Left lobe of liver (tissue), 2 donors: Measurements from ENCODE around the gene MED27. TPM values are rescaled to one million over a fixed set of nuclear protein-coding genes. Genes with fewer than 3 reads are reported as not detected.

Source experiments
- ATAC-seq: fragments of 200-7000 bp; cut with Tn5 transposase; one replicate; pipeline ENCODE4 v1.9.1; 2020; ENCODE audit warnings: mild to moderate bottlenecking, moderate library complexity
- DNase-seq: peaks from one replicate; pipeline ENCODE4 v3.0.0-alpha.2; 2020; ENCODE audit warnings: low spot score
- total RNA-seq: library from RNA; stranded (reverse); gene quantifications from one replicate; pipeline ENCODE4 v1.2.1, GENCODE V29; 2021
- donor health status: DM: no; HTN: no; CAD: no; lungs with moderate emphysema.
- donor health status: DM: no; HTN: yes; CAD: no.

MED27 gene
- total RNA-seq, 1 donor from 2014 or later = 4.8 TPM

- DNase-seq = no peak
- no peak for ATAC-seq
Measured at GRCh38 chr9:131868766-131869165, 210.9 kb downstream of the MED27 start.

GRCh38 chr9:131867611-131868192 is 212.0 kb downstream of the MED27 start:
- ATAC-seq (no peak), DNase-seq (no peak)

- DNase-seq = no peak
- ATAC-seq = no peak
Measured at GRCh38 chr9:131865446-131866195, 214.0 kb downstream of the MED27 start.

- DNase-seq (no peak), ATAC-seq (no peak)
Measured at GRCh38 chr9:131864531-131864930, 215.1 kb downstream of the MED27 start.

GRCh38 chr9:131863306-131863896 is 216.3 kb downstream of the MED27 start:
- no peak for ATAC-seq
- no peak for DNase-seq

GRCh38 chr9:131862261-131862660 is 217.4 kb downstream of the MED27 start:
- no peak for ATAC-seq
- no peak for DNase-seq

- ATAC-seq (no peak), DNase-seq (no peak)
Measured at GRCh38 chr9:131860430-131860829, 219.2 kb downstream of the MED27 start.

- DNase-seq (no peak), ATAC-seq (no peak)
Measured at GRCh38 chr9:131858147-131858546, 221.5 kb downstream of the MED27 start.

GRCh38 chr9:131856105-131856504 is 223.6 kb downstream of the MED27 start:
- DNase-seq (no peak), ATAC-seq (no peak)

- no peak for DNase-seq
- ATAC-seq = no peak
Measured at GRCh38 chr9:131854896-131855613, 224.6 kb downstream of the MED27 start.

- DNase-seq = no peak
Measured at GRCh38 chr9:131854334-131854733, 225.3 kb downstream of the MED27 start.

GRCh38 chr9:131853434-131853833 is 226.2 kb downstream of the MED27 start:
- DNase-seq (no peak), ATAC-seq (no peak)

More at GRCh38 chr9:131854334-131854733, 225.3 kb downstream of the MED27 start:
- no peak for ATAC-seq

GRCh38 chr9:131851414-131851813 is 228.3 kb downstream of the MED27 start:
- no peak for ATAC-seq
- no peak for DNase-seq

- DNase-seq (no peak), ATAC-seq (no peak)
Measured at GRCh38 chr9:131849391-131849790, 230.3 kb downstream of the MED27 start.

GRCh38 chr9:131848570-131849160 is 231.0 kb downstream of the MED27 start:
- ATAC-seq (no peak), DNase-seq (no peak)

- DNase-seq (no peak), ATAC-seq (no peak)
Measured at GRCh38 chr9:131847665-131848354, 231.9 kb downstream of the MED27 start.

- ATAC-seq = no peak
- DNase-seq = no peak
Measured at GRCh38 chr9:131845305-131846298, 234.1 kb downstream of the MED27 start.

- DNase-seq = no peak
- no peak for ATAC-seq
Measured at GRCh38 chr9:131844745-131845118, 234.9 kb downstream of the MED27 start.

- DNase-seq = no peak
- ATAC-seq = no peak
Measured at GRCh38 chr9:131843989-131844744, 235.5 kb downstream of the MED27 start.
